ENCODE data around the gene DENND1B. TPM values are rescaled to one million over a fixed set of nuclear protein-coding genes. Genes with fewer than 3 reads are reported as not detected.

DENND1B gene
- total RNA-seq, 4 donors from 2014 or later, result 12.4 to 27.5 (median 15.9) TPM

- TF ChIP-seq, protein P1, sequence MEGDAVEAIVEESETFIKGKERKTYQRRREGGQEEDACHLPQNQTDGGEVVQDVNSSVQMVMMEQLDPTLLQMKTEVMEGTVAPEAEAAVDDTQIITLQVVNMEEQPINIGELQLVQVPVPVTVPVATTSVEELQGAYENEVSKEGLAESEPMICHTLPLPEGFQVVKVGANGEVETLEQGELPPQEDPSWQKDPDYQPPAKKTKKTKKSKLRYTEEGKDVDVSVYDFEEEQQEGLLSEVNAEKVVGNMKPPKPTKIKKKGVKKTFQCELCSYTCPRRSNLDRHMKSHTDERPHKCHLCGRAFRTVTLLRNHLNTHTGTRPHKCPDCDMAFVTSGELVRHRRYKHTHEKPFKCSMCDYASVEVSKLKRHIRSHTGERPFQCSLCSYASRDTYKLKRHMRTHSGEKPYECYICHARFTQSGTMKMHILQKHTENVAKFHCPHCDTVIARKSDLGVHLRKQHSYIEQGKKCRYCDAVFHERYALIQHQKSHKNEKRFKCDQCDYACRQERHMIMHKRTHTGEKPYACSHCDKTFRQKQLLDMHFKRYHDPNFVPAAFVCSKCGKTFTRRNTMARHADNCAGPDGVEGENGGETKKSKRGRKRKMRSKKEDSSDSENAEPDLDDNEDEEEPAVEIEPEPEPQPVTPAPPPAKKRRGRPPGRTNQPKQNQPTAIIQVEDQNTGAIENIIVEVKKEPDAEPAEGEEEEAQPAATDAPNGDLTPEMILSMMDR (IDR thresholded peaks at IDR 0.05; ENCODE audit: low read depth), result no peak
These were observed 34.3 kb downstream of the DENND1B start for GRCh38 chr1:197740992-197741391.

DNA sequence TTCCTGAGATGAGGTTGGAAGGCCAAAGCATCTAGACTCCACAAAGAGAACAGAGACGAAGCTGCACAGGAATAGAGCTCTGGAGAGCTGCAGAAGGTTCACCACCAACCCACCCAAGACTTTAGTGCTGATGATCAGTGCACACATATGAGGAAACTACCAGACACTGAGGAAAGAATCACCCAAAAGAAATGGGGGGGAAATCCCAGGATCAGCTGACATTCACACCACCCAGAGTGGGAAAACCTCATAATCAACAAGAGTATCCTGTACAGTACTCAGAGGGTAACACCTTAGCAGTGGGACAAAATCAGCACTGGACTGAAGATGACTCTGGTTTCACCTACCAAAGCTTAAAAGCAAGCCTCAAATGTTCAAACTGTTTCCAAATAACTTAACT lies 36.4 kb downstream of the DENND1B start:
- TF ChIP-seq, protein P1 (IDR thresholded peaks at IDR 0.05; ENCODE audit: low read depth), result no peak

DNA sequence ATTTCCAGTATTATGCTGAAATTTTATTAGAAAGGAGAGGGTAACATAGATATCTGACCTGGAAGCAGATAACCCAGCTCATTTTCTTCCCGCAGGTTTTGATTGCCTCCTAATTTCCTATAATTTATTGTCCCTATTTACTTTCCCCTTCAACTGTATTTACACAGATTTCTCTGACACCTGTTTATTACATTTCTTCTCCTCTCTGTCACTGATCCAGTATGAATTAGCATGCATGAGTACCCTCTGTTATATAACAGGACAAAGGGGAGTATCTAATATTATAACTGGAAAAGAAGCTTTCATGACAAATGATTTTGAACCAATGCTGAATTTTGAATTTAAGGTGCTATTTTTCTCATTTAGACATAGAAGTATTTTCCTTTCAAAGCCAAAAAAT lies 37.4 kb downstream of the DENND1B start:
- TF ChIP-seq, protein P1 (IDR thresholded peaks at IDR 0.05; ENCODE audit: low read depth), result no peak

DNA sequence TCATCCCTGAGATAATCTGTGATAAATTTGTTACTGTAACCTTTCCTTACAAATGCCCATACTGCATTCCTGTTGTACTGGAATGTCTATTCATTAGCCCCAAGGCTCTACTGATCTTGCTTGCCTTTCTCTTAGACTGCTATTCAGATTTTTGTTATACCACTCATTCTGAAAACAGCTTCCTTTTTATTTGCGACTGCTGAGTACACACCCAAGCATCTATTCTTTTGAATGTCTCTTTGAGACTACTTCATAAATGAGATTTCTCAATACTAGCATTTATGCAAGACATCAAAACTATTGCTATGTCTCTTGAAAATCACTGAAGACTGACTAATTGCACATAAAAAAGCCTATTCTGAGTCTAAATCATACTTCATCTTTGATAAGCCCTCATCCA lies 38.6 kb downstream of the DENND1B start:
- TF ChIP-seq, protein P1 (IDR thresholded peaks at IDR 0.05; ENCODE audit: low read depth), result no peak

GRCh38 chr1:197735461-197735860 lies 39.8 kb downstream of the DENND1B start:
- TF ChIP-seq, protein P1 (IDR thresholded peaks at IDR 0.05; ENCODE audit: low read depth), result no peak

GRCh38 chr1:197733324-197733723 lies 42.0 kb downstream of the DENND1B start:
- TF ChIP-seq, protein P1 (IDR thresholded peaks at IDR 0.05; ENCODE audit: low read depth), result no peak

GRCh38 chr1:197732187-197732586 lies 43.1 kb downstream of the DENND1B start:
- TF ChIP-seq, protein P1 (IDR thresholded peaks at IDR 0.05; ENCODE audit: low read depth), result no peak

Measured in subcutaneous adipose tissue (tissue), 4 donors.